HCT116 (cell line): Measurements from ENCODE around the gene CA10. TPM values are rescaled to one million over a fixed set of nuclear protein-coding genes. Genes with fewer than 3 reads are reported as not detected.

Source experiments
- ATAC-seq: fragments of 200-7000 bp; cut with Tn5 transposase; 2 replicates; pipeline ENCODE4 v1.9.1; 2020; ENCODE audit warnings: mild to moderate bottlenecking, moderate library complexity
- BruUV-seq: library from RNA; stranded (reverse); fragments of 400-500 nt; replicated peaks from 2 replicates; lab custom pipeline; 2021; lab: Mats Ljungman, UMichigan
- CTCF ChIA-PET: fragments of 300-600 bp; sonication (Branson Sonifier 250); formaldehyde crosslinking; loops from one replicate; lab custom pipeline; 2021; ENCODE audit warnings: antibody characterized with exemption; lab: Charles Lee
- POLR2A ChIA-PET: fragments of 300-600, 350-600 bp; sonication (Branson Sonifier 250); formaldehyde crosslinking; loops from one replicate; lab custom pipeline; 2021; ENCODE audit warnings: antibody characterized with exemption; lab: Charles Lee
- RAD21 ChIA-PET, 2 experiments: fragments of 300-600 bp; sonication (Branson Sonifier 250); formaldehyde crosslinking; loops; one replicate each; lab custom pipeline; 2023; ENCODE audit warnings: low total read pairs in 2 of 2; ENCODE audit not compliant: uncharacterized antibody in 2 of 2, unreplicated experiment in 2 of 2, low non-redundant PET in 1 of 2; lab: Charles Lee
- DNase-seq: peaks from one replicate; pipeline ENCODE4 v3.0.0-alpha.2; 2010; ENCODE audit warnings: low read depth, low spot score
- H2AFZ ChIP-seq: fragments of 200-600 bp; shearing (Covaris generic), sonication (generic); 2 replicates; pipeline ENCODE4 v1.6.1; 2017; ENCODE audit warnings: low read depth, mixed run types, mixed read lengths, antibody characterized with exemption, low read length; ENCODE audit not compliant: poor library complexity, severe bottlenecking
- H3K27ac ChIP-seq: 2 replicates; pipeline ENCODE4 v1.5.1; 2012; ENCODE audit warnings: low read depth, low read length
- H3K27me3 ChIP-seq: fragments of 200-600 bp; sonication (generic); 2 replicates; pipeline ENCODE4 v1.6.1; 2016; ENCODE audit warnings: mixed run types, low read length, mixed read lengths; ENCODE audit not compliant: insufficient read depth
- H3K36me3 ChIP-seq, 2 experiments: fragments of 200-500 bp in 1 of 2; fragments of 200-600 bp in 1 of 2; sonication (Bioruptor generic) in 1 of 2; sonication (generic) in 1 of 2; 2 replicates each; pipeline versions ENCODE4 v1.5.1 to v1.6.1; 2014 to 2016; ENCODE audit warnings: low read length in 2 of 2, inconsistent platforms in 1 of 2, mixed read lengths in 1 of 2, mixed run types in 1 of 2; ENCODE audit not compliant: insufficient read depth in 2 of 2, control insufficient read depth in 1 of 2
- H3K4me1 ChIP-seq, 2 experiments: fragments of 200-600 bp in 1 of 2; sonication (generic) in 1 of 2; 2 replicates each; pipeline versions ENCODE4 v1.5.1 to v1.6.1; 2012 to 2017; ENCODE audit warnings: low read length in 2 of 2, inconsistent platforms in 1 of 2, mild to moderate bottlenecking in 1 of 2, mixed read lengths in 1 of 2, mixed run types in 1 of 2, moderate library complexity in 1 of 2; ENCODE audit not compliant: insufficient read depth in 2 of 2, control insufficient read depth in 1 of 2
- H3K4me2 ChIP-seq: fragments of 200-600 bp; sonication (generic); 2 replicates; pipeline ENCODE4 v1.6.1; 2017; ENCODE audit warnings: mixed run types, low read length, mixed read lengths
- H3K4me3 ChIP-seq, 2 experiments: fragments of 200-600 bp in 1 of 2; sonication (generic) in 1 of 2; replicated peaks in 1 of 2; 2 replicates each; pipeline ENCODE4 v1.5.1; 2011 to 2016; ENCODE audit warnings: low read length in 2 of 2, control low read depth in 1 of 2, low read depth in 1 of 2, mild to moderate bottlenecking in 1 of 2, mixed read lengths in 1 of 2, mixed run types in 1 of 2
- H3K79me2 ChIP-seq: fragments of 200-600 bp; sonication (generic); 2 replicates; pipeline ENCODE4 v1.6.1; 2017; ENCODE audit warnings: mild to moderate bottlenecking, mixed run types, low read length, moderate library complexity, mixed read lengths; ENCODE audit not compliant: insufficient read depth
- H3K9ac ChIP-seq: fragments of 200-600 bp; sonication (generic); 2 replicates; pipeline ENCODE4 v1.6.1; 2016; ENCODE audit warnings: low read length, mixed read lengths
- H3K9me2 ChIP-seq: fragments of 200-600 bp; sonication (generic), shearing (Covaris generic); 2 replicates; pipeline ENCODE4 v1.6.1; 2017; ENCODE audit warnings: mixed run types, mild to moderate bottlenecking, moderate library complexity; ENCODE audit not compliant: insufficient read depth
- H3K9me3 ChIP-seq, 2 experiments: fragments of 200-500 bp in 1 of 2; fragments of 200-600 bp in 1 of 2; sonication (Bioruptor generic) in 1 of 2; sonication (generic) in 1 of 2; 2 replicates each; pipeline ENCODE4 v1.6.1; 2014 to 2017; ENCODE audit warnings: low read length in 2 of 2, mixed read lengths in 2 of 2, inconsistent platforms in 1 of 2, low read depth in 1 of 2, mild to moderate bottlenecking in 1 of 2, mixed run types in 1 of 2, moderate library complexity in 1 of 2; ENCODE audit not compliant: control insufficient read depth in 1 of 2, insufficient read depth in 1 of 2
- H4K20me1 ChIP-seq: fragments of 200-600 bp; sonication (generic), shearing (Covaris generic); 2 replicates; pipeline ENCODE4 v1.6.1; 2017; ENCODE audit warnings: mixed run types, mild to moderate bottlenecking, moderate library complexity; ENCODE audit not compliant: insufficient read depth
- CEBPB ChIP-seq: IDR thresholded peaks from 2 replicates; pipeline ENCODE4 v1.6.1; 2012; ENCODE audit warnings: low read depth
- EZH2 ChIP-seq: fragments of 200-600 bp; sonication (generic); IDR thresholded peaks from 2 replicates; pipeline ENCODE4 v1.6.1; 2017; ENCODE audit warnings: antibody characterized with exemption, mixed run types
- EZH2phosphoT487 ChIP-seq: fragments of 200-600 bp; IDR thresholded peaks from 2 replicates; pipeline ENCODE4 v1.6.1; 2018; ENCODE audit warnings: antibody characterized with exemption, borderline replicate concordance
- TCF7L2 ChIP-seq: IDR thresholded peaks from 2 replicates; pipeline ENCODE4 v1.7.0; 2011; ENCODE audit warnings: borderline replicate concordance, inconsistent platforms; ENCODE audit not compliant: insufficient read depth, insufficient read length; ENCODE audit errors: extremely low read depth
- intact Hi-C: fragments of 100-400 bp; cut with micrococcal nuclease; formaldehyde crosslinking; loops from 2 replicates; pipeline ENCODE4 v1.10.0; 2022
- total RNA-seq: library from RNA; stranded (reverse); gene quantifications from one replicate; pipeline ENCODE4 v1.2.1, GENCODE V29; 2021; ENCODE audit not compliant: unreplicated experiment
- TF ChIP-seq, protein P1 (sequence below), 3 experiments: fragments of 200-600 bp in 1 of 3; sonication (generic) in 1 of 3; IDR thresholded peaks in 2 of 3; conservative IDR thresholded peaks in 1 of 3; 2 replicates each; pipeline ENCODE4 v1.5.1; 2012 to 2017; ENCODE audit warnings: low read depth in 2 of 3, low read length in 2 of 3, antibody characterized with exemption in 1 of 3, borderline replicate concordance in 1 of 3, control low read depth in 1 of 3, mild to moderate bottlenecking in 1 of 3, mixed read lengths in 1 of 3, mixed run types in 1 of 3, moderate library complexity in 1 of 3; ENCODE audit not compliant: insufficient read depth in 1 of 3

Gene CA10
- total RNA-seq, 1 experiment from 2014 or later: not detected

DNA sequence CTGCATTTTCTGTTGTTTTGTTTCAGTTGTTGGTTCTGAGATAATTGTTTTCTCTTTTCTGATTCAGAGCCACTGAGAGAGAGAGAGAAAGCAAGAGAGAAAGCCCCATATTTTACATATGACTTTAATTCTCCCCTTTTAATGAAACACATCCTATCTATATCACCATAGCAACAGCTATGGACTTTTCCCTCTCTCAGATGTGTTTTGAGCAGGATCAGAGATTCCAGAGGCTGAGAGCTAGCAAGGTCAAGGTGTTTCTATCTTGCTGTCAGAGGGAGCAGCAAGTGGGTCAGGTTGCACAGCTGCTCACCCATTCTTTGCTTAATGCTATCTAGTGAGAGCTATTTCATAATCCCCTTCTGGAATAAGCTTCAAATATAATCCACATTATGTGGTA is 415.9 kb downstream of the CA10 start:
- ChIA-PET CTCF (no interaction called here), POLR2A (no interaction called here), RAD21 (no interaction called here)
- Histone ChIP-seq H3K4me3 (no peak overlapping the region), H3K4me2 (no peak overlapping the region), H3K9me3 (no peaks in the 10 kb centered on the region), H3K27me3 (0 out of 2 replicates have a peak, but pooled peaks cover 10% of the 10 kb centered on the region), H3K27ac (no peak overlapping the region), H3K36me3 (no peaks in the 10 kb centered on the region), H4K20me1 (no peaks in the 10 kb centered on the region), H3K4me1 (no peaks in the 10 kb centered on the region), H3K79me2 (no peaks in the 10 kb centered on the region), H3K9ac (no peak overlapping the region), H2AFZ (no peak overlapping the region), H3K9me2 (no peaks in the 10 kb centered on the region)
- no peak for DNase-seq
- no peak for TF ChIP-seq EZH2
- TF ChIP-seq, protein P1, sequence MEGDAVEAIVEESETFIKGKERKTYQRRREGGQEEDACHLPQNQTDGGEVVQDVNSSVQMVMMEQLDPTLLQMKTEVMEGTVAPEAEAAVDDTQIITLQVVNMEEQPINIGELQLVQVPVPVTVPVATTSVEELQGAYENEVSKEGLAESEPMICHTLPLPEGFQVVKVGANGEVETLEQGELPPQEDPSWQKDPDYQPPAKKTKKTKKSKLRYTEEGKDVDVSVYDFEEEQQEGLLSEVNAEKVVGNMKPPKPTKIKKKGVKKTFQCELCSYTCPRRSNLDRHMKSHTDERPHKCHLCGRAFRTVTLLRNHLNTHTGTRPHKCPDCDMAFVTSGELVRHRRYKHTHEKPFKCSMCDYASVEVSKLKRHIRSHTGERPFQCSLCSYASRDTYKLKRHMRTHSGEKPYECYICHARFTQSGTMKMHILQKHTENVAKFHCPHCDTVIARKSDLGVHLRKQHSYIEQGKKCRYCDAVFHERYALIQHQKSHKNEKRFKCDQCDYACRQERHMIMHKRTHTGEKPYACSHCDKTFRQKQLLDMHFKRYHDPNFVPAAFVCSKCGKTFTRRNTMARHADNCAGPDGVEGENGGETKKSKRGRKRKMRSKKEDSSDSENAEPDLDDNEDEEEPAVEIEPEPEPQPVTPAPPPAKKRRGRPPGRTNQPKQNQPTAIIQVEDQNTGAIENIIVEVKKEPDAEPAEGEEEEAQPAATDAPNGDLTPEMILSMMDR (IDR thresholded peaks at IDR 0.05 in 2 of 3, conservative IDR thresholded peaks at IDR 0.05 in 1 of 3; ENCODE audit: borderline replicate concordance in 1 of 3, insufficient read depth in 1 of 3, low read depth in 2 of 3, low read length in 2 of 3): no peak
- no peak for TF ChIP-seq TCF7L2
- TF ChIP-seq CEBPB: no peak
- BruUV-seq: no TSS peak
- ATAC-seq: no peak
- intact Hi-C loops: no loop called here

DNA sequence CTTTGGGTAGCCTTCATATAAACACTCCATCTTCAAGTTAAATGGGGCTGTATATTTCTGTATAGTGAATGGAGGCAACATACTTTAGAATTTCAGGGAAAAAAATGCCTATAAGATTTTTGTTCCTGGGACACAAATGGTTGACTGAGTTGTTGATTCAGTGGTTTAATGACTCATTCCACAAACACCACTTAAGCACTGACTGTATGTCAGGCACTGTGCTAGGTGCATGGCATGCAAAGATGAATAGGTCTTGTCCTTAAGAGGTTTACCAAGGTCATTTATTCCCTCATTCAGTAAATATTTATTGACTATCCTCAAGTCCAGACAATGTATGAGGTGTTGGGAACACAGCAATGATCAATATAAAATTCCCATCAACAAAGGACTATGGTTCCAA is 417.1 kb downstream of the CA10 start:
- Histone ChIP-seq H2AFZ (no peak overlapping the region), H3K36me3 (no peaks in the 10 kb centered on the region)
- no peak for TF ChIP-seq EZH2phosphoT487
- TF ChIP-seq, protein P1 (IDR thresholded peaks at IDR 0.05 in 2 of 3, conservative IDR thresholded peaks at IDR 0.05 in 1 of 3; ENCODE audit: borderline replicate concordance in 1 of 3, insufficient read depth in 1 of 3, low read depth in 2 of 3, low read length in 2 of 3): no peak
- TF ChIP-seq, all 23 proteins: peak for 0
- intact Hi-C loops: no loop called here
- ChIA-PET POLR2A (no interaction called here), RAD21 (no interaction called here), CTCF (no interaction called here)
- H3K9ac ChIP-seq: no peak overlapping the region
- H4K20me1 ChIP-seq: no peaks in the 10 kb centered on the region
- H3K4me2 ChIP-seq: no peak overlapping the region
- no peak for DNase-seq
- no peaks in the 10 kb centered on the region for H3K4me1 ChIP-seq
- H3K27me3 ChIP-seq: 0 out of 2 replicates have a peak, but pooled peaks cover 10% of the 10 kb centered on the region
- H3K4me3 ChIP-seq: no peak overlapping the region
- H3K79me2 ChIP-seq: no peaks in the 10 kb centered on the region
- H3K9me2 ChIP-seq: no peaks in the 10 kb centered on the region
- no peaks in the 10 kb centered on the region for H3K9me3 ChIP-seq
- no peak for ATAC-seq
- BruUV-seq: no TSS peak
- H3K27ac ChIP-seq: no peak overlapping the region
